Lower lobe of right lung (tissue), 2 donors: ENCODE measurements around the gene RCHY1. TPM values are rescaled to one million over a fixed set of nuclear protein-coding genes. Genes with fewer than 3 reads are reported as not detected.
A peak's percentile ranks its signal among the peaks of the same experiment; 100 is the strongest.
"Not testable (repeated sequence)": the region's sequence is repeated elsewhere in the genome, so short reads cannot be mapped to it uniquely, and the experiment has no call there.

ENCODE experiments used
- ATAC-seq, 2 donors: fragments of 200-7000 bp; cut with Tn5 transposase; one replicate each; pipeline ENCODE4 v1.9.1; 2020 to 2022; ENCODE audit warnings: mild to moderate bottlenecking in 2 of 2, moderate library complexity in 2 of 2
- DNase-seq: peaks from one replicate; pipeline ENCODE4 v3.0.0-alpha.2; 2020
- H3K27ac ChIP-seq: fragments of 200-600 bp; one replicate; pipeline ENCODE4 v1.8.0; 2022
- H3K27me3 ChIP-seq: fragments of 200-600 bp; one replicate; pipeline ENCODE4 v1.8.0; 2022; ENCODE audit warnings: low read depth
- H3K36me3 ChIP-seq: fragments of 200-600 bp; one replicate; pipeline ENCODE4 v1.8.0; 2022; ENCODE audit warnings: mild to moderate bottlenecking
- H3K4me1 ChIP-seq: fragments of 200-600 bp; one replicate; pipeline ENCODE4 v1.8.0; 2022
- H3K4me3 ChIP-seq: fragments of 200-600 bp; one replicate; pipeline ENCODE4 v1.8.0; 2022; ENCODE audit warnings: mild to moderate bottlenecking
- H3K9me3 ChIP-seq: fragments of 200-600 bp; one replicate; pipeline ENCODE4 v1.8.0; 2022
- CTCF ChIP-seq: fragments of 200-600 bp; IDR thresholded peaks from one replicate; pipeline ENCODE4 v1.8.0; 2022; ENCODE audit warnings: antibody characterized with exemption, mild to moderate bottlenecking
- intact Hi-C: fragments of 100-400 bp; cut with DNase I; formaldehyde crosslinking; loops from one replicate; pipeline ENCODE4 v1.11.0; 2022
- total RNA-seq: library from RNA; stranded (reverse); fragmentation: NEBNext Ultra II Directional; extraction: Animal tissue kit (Norgen Biotek cat#: 25700); gene quantifications from one replicate; pipeline ENCODE4 v1.2.1, GENCODE V29; 2021
- donor health status: DM: no; HTN: yes; CAD: no; lungs with severe emphysema.

Gene RCHY1
- total RNA-seq, 1 donor from 2014 or later = 28.9 TPM

GRCh38 chr4:75549019-75549418, 34.8 kb upstream of the RCHY1 start:
- intact Hi-C loops = no loop called here
- H3K36me3 ChIP-seq = peaks cover 12% of the 10 kb centered on the region
- ATAC-seq = no peak
- no peak overlapping the region for H3K4me3 ChIP-seq
- TF ChIP-seq CTCF = no peak
- no peaks in the 10 kb centered on the region for H3K4me1 ChIP-seq
- no peak for DNase-seq
- no peaks in the 10 kb centered on the region for H3K27me3 ChIP-seq
- no peak overlapping the region for H3K27ac ChIP-seq
- no peaks in the 10 kb centered on the region for H3K9me3 ChIP-seq

- peak in 1 of 2 donors; percentile 43 for ATAC-seq
- no peaks in the 10 kb centered on the region for H3K27me3 ChIP-seq
- peak; percentile 65 for DNase-seq
Observed at GRCh38 chr4:75547647-75548387, 33.6 kb upstream of the RCHY1 start.

GRCh38 chr4:75545526-75545925, 31.3 kb upstream of the RCHY1 start:
- intact Hi-C loops = no loop called here
- H3K9me3 ChIP-seq = no peaks in the 10 kb centered on the region
- ATAC-seq = no peak
- DNase-seq = no peak
- H3K4me1 ChIP-seq = no peaks in the 10 kb centered on the region
- no peaks in the 10 kb centered on the region for H3K27me3 ChIP-seq
- no peak overlapping the region for H3K4me3 ChIP-seq
- no peak overlapping the region for H3K27ac ChIP-seq
- peaks cover 19% of the 10 kb centered on the region for H3K36me3 ChIP-seq
- no peak for TF ChIP-seq CTCF

More at GRCh38 chr4:75547647-75548387, 33.6 kb upstream of the RCHY1 start:
- Histone ChIP-seq H3K36me3 (peaks cover 12% of the 10 kb centered on the region), H3K4me1 (no peaks in the 10 kb centered on the region), H3K9me3 (no peaks in the 10 kb centered on the region), H3K27ac (no peak overlapping the region), H3K4me3 (no peak overlapping the region)
- intact Hi-C loops = no loop called here
- no peak for TF ChIP-seq CTCF

GRCh38 chr4:75544870-75545269, 30.7 kb upstream of the RCHY1 start:
- TF ChIP-seq CTCF = no peak
- no peaks in the 10 kb centered on the region for H3K9me3 ChIP-seq
- peaks cover 22% of the 10 kb centered on the region for H3K36me3 ChIP-seq
- H3K4me3 ChIP-seq = no peak overlapping the region
- H3K27ac ChIP-seq = no peak overlapping the region
- H3K4me1 ChIP-seq = no peaks in the 10 kb centered on the region
- no peak for DNase-seq
- no peak for ATAC-seq
- no peaks in the 10 kb centered on the region for H3K27me3 ChIP-seq
- intact Hi-C loops = no loop called here

GRCh38 chr4:75544220-75544619, 30.0 kb upstream of the RCHY1 start:
- H3K4me1 ChIP-seq, H3K9me3 ChIP-seq, intact Hi-C loops, H3K27ac ChIP-seq, H3K4me3 ChIP-seq, ATAC-seq, DNase-seq, H3K27me3 ChIP-seq: not testable (repeated sequence)
- H3K36me3 ChIP-seq = peaks cover 22% of the 10 kb centered on the region

GRCh38 chr4:75542824-75543223, 28.6 kb upstream of the RCHY1 start:
- no peaks in the 10 kb centered on the region for H3K9me3 ChIP-seq
- ATAC-seq (no peak), DNase-seq (no peak)
- no peaks in the 10 kb centered on the region for H3K4me1 ChIP-seq
- intact Hi-C loops = no loop called here
- no peaks in the 10 kb centered on the region for H3K27me3 ChIP-seq
- TF ChIP-seq CTCF = no peak
- H3K4me3 ChIP-seq = no peak overlapping the region
- H3K36me3 ChIP-seq = peaks cover 22% of the 10 kb centered on the region
- no peak overlapping the region for H3K27ac ChIP-seq

- H3K4me3 ChIP-seq, DNase-seq, intact Hi-C loops, H3K4me1 ChIP-seq, H3K27me3 ChIP-seq, H3K27ac ChIP-seq, H3K9me3 ChIP-seq, ATAC-seq: not testable (repeated sequence)
- peaks cover 15% of the 10 kb centered on the region for H3K36me3 ChIP-seq
Observed at GRCh38 chr4:75537308-75537707, 23.1 kb upstream of the RCHY1 start.

- DNase-seq, ATAC-seq, H3K4me3 ChIP-seq, H3K27ac ChIP-seq, intact Hi-C loops, H3K4me1 ChIP-seq, H3K9me3 ChIP-seq, H3K27me3 ChIP-seq: not testable (repeated sequence)
- peaks cover 33% of the 10 kb centered on the region for H3K36me3 ChIP-seq
Observed at GRCh38 chr4:75533926-75534325, 19.7 kb upstream of the RCHY1 start.

- DNase-seq, H3K27me3 ChIP-seq, H3K4me3 ChIP-seq, H3K9me3 ChIP-seq, intact Hi-C loops, H3K4me1 ChIP-seq, H3K27ac ChIP-seq, ATAC-seq: not testable (repeated sequence)
- H3K36me3 ChIP-seq = peaks cover 36% of the 10 kb centered on the region
Observed at GRCh38 chr4:75533339-75533887, 19.2 kb upstream of the RCHY1 start.
